ENCODE results near the gene C21orf58. TPM values are rescaled to one million over a fixed set of nuclear protein-coding genes. Genes with fewer than 3 reads are reported as not detected.

The C21orf58 gene
- total and polyA plus RNA-seq, 12 donors: 0.51 to 2.9 (median 1.3) TPM

GRCh38 chr21:46352913-46353312 is 29.2 kb upstream of the C21orf58 start:
- DNase-seq: no peak
- Histone ChIP-seq H3K4me3 (no peak overlapping the region), H3K27ac (no peak overlapping the region), H3K4me1 (no peaks in the 10 kb centered on the region), H3K27me3 (no peaks in the 10 kb centered on the region), H3K36me3 (peaks cover 4 to 100% (median 58%) of the 10 kb centered on the region in 9 donors), H3K9me3 (no peaks in the 10 kb centered on the region)
- no peak for TF ChIP-seq CTCF (IDR thresholded peaks at IDR 0.05)
- ATAC-seq: no peak
- intact Hi-C loops (cut with DNase I): no loop called here
- WGBS, 2 donors: 91 to 94% methylated on average over 14 of the region's 14 CpGs

GRCh38 chr21:46352164-46352515 is 28.5 kb upstream of the C21orf58 start:
- no peak for TF ChIP-seq CTCF (IDR thresholded peaks at IDR 0.05)
- WGBS, 2 donors: 91 to 93% methylated on average over 11 of the region's 11 CpGs
- H3K27ac ChIP-seq: no peak overlapping the region
- no peaks in the 10 kb centered on the region for H3K9me3 ChIP-seq
- DNase-seq (no peak), ATAC-seq (no peak)
- no peak overlapping the region for H3K4me3 ChIP-seq
- no peaks in the 10 kb centered on the region for H3K27me3 ChIP-seq
- H3K36me3 ChIP-seq: peaks cover 4 to 100% (median 62%) of the 10 kb centered on the region in 9 donors
- intact Hi-C loops (cut with DNase I): no loop called here
- peaks cover 0 to 5% (median 0%) of the 10 kb centered on the region in 9 donors for H3K4me1 ChIP-seq

GRCh38 chr21:46351476-46352163 is 27.9 kb upstream of the C21orf58 start:
- 94 to 97% methylated on average over 11 of the region's 11 CpGs for WGBS, 2 donors
- H3K4me3 ChIP-seq: no peak overlapping the region
- H3K36me3 ChIP-seq: peaks cover 4 to 100% (median 66%) of the 10 kb centered on the region in 9 donors
- ATAC-seq (no peak), DNase-seq (no peak)
- peaks cover 0 to 8% (median 0%) of the 10 kb centered on the region in 9 donors for H3K4me1 ChIP-seq
- no peak for TF ChIP-seq CTCF (IDR thresholded peaks at IDR 0.05)
- intact Hi-C loops (cut with DNase I): no loop called here
- H3K27ac ChIP-seq: no peak overlapping the region
- no peaks in the 10 kb centered on the region for H3K27me3 ChIP-seq
- no peaks in the 10 kb centered on the region for H3K9me3 ChIP-seq

GRCh38 chr21:46350981-46351380 is 27.3 kb upstream of the C21orf58 start:
- DNase-seq: no peak

More at GRCh38 chr21:46350981-46351380, 27.3 kb upstream of the C21orf58 start:
- peaks cover 4 to 100% (median 61%) of the 10 kb centered on the region in 9 donors for H3K36me3 ChIP-seq
- H3K9me3 ChIP-seq: no peaks in the 10 kb centered on the region
- no peak overlapping the region for H3K27ac ChIP-seq
- no peak for ATAC-seq
- H3K4me1 ChIP-seq: peaks cover 0 to 8% (median 0%) of the 10 kb centered on the region in 9 donors
- H3K27me3 ChIP-seq: no peaks in the 10 kb centered on the region
- intact Hi-C loops (cut with DNase I): no loop called here
- 93 to 94% methylated on average over 13 of the region's 13 CpGs for WGBS, 2 donors
- H3K4me3 ChIP-seq: no peak overlapping the region
- no peak for TF ChIP-seq CTCF (IDR thresholded peaks at IDR 0.05)

All from heart right ventricle (tissue), 16 donors.